Left lung (tissue), 10 donors: ENCODE results near the gene CDC20. TPM values are rescaled to one million over a fixed set of nuclear protein-coding genes. Genes with fewer than 3 reads are reported as not detected.

ENCODE experiments used
- ATAC-seq: fragments of 200-7000 bp; cut with Tn5 transposase; one replicate; pipeline ENCODE4 v1.9.1; 2020; ENCODE audit warnings: moderate library complexity
- DNase-seq, 4 donors: peaks; one replicate each; pipeline ENCODE4 v3.0.0-alpha.2; 2013 to 2020
- H3K27ac ChIP-seq, 2 donors: fragments of 200-600 bp; sonication (generic) in 1 of 2; one replicate each; pipeline versions ENCODE4 v1.5.0 to v1.8.0; 2020 to 2021
- H3K27me3 ChIP-seq, 2 donors: fragments of 200-600 bp; sonication (generic) in 1 of 2; one replicate each; pipeline versions ENCODE4 v1.5.0 to v1.8.0; 2020 to 2021
- H3K36me3 ChIP-seq, 2 donors: fragments of 200-600 bp; sonication (generic) in 1 of 2; one replicate each; pipeline versions ENCODE4 v1.5.0 to v1.8.0; 2020 to 2021
- H3K4me1 ChIP-seq, 2 donors: fragments of 200-600 bp; one replicate each; pipeline ENCODE4 v1.8.0; 2021
- H3K4me3 ChIP-seq, 2 donors: fragments of 200-600 bp; sonication (generic) in 1 of 2; one replicate each; pipeline versions ENCODE4 v1.5.0 to v1.8.0; 2020 to 2021; ENCODE audit warnings: mild to moderate bottlenecking in 1 of 2
- H3K9me3 ChIP-seq, 2 donors: fragments of 200-600 bp; sonication (generic) in 1 of 2; one replicate each; pipeline versions ENCODE4 v1.5.0 to v1.8.0; 2020 to 2021
- CTCF ChIP-seq, 2 donors: fragments of 200-600 bp; sonication (generic) in 1 of 2; IDR thresholded peaks; one replicate each; pipeline versions ENCODE4 v1.5.0 to v1.8.0; 2021; ENCODE audit warnings: antibody characterized with exemption in 2 of 2
- intact Hi-C, 2 donors: fragments of 100-400 bp; cut with DNase I; formaldehyde crosslinking; loops; one replicate each; pipeline versions ENCODE4 v1.11.2 to v1.14.2; 2022
- polyA plus RNA-seq, 6 donors: library from polyadenylated mRNA; unstranded; fragments of 120-200 nt; gene quantifications; one replicate each; pipeline ENCODE4 v1.2.1, GENCODE V29; 2013; ENCODE audit not compliant: insufficient read length in 6 of 6
- total RNA-seq, 2 donors: library from RNA; stranded (reverse); fragmentation: NEBNext Ultra II Directional; extraction: Animal tissue kit (Norgen Biotek cat#: 25700); gene quantifications; one replicate each; pipeline ENCODE4 v1.2.1, GENCODE V29; 2021
- donor health status: DM: no; HTN: yes; CAD: no.
- donor health status: DM: no; HTN: no; CAD: no.

The CDC20 gene
- total and polyA plus RNA-seq, 8 donors: 7.9 to 73.7 (median 31.7) TPM

GRCh38 chr1:43315481-43315880 is 43.3 kb upstream of the CDC20 start:
- Histone ChIP-seq H3K4me3 (no peak overlapping the region), H3K27ac (no peak overlapping the region), H3K36me3 (peaks cover 0 to 33% of the 10 kb centered on the region in 2 donors), H3K4me1 (no peaks in the 10 kb centered on the region), H3K9me3 (no peaks in the 10 kb centered on the region), H3K27me3 (no peaks in the 10 kb centered on the region)
- intact Hi-C loops: no loop called here
- DNase-seq (no peak), ATAC-seq (no peak)
- no peak for TF ChIP-seq CTCF (IDR thresholded peaks at IDR 0.05)

GRCh38 chr1:43315963-43316737 is 42.6 kb upstream of the CDC20 start:
- no peak for ATAC-seq

GRCh38 chr1:43316738-43317520 is 41.9 kb upstream of the CDC20 start:
- DNase-seq (peak in 2 of 4 donors; percentile 25 to 43), ATAC-seq (no peak)
- Histone ChIP-seq H3K9me3 (no peaks in the 10 kb centered on the region), H3K27ac (no peak overlapping the region), H3K4me1 (no peaks in the 10 kb centered on the region), H3K36me3 (peaks cover 0 to 41% of the 10 kb centered on the region in 2 donors), H3K4me3 (no peak overlapping the region), H3K27me3 (no peaks in the 10 kb centered on the region)
- intact Hi-C loops: no loop called here
- TF ChIP-seq CTCF (IDR thresholded peaks at IDR 0.05): no peak

More at GRCh38 chr1:43315963-43316737, 42.6 kb upstream of the CDC20 start:
- Histone ChIP-seq H3K4me3 (no peak overlapping the region), H3K9me3 (no peaks in the 10 kb centered on the region), H3K27me3 (no peaks in the 10 kb centered on the region), H3K36me3 (peaks cover 0 to 34% of the 10 kb centered on the region in 2 donors), H3K27ac (no peak overlapping the region), H3K4me1 (no peaks in the 10 kb centered on the region)
- DNase-seq: peak in 2 of 4 donors; percentile 3 to 28
- intact Hi-C loops: no loop called here
- no peak for TF ChIP-seq CTCF (IDR thresholded peaks at IDR 0.05)

GRCh38 chr1:43317817-43318471 is 40.8 kb upstream of the CDC20 start:
- peak; percentile 30 for ATAC-seq
- Histone ChIP-seq H3K27ac (no peak overlapping the region), H3K4me1 (no peaks in the 10 kb centered on the region), H3K36me3 (peaks cover 0 to 33% of the 10 kb centered on the region in 2 donors), H3K27me3 (no peaks in the 10 kb centered on the region), H3K4me3 (no peak overlapping the region), H3K9me3 (no peaks in the 10 kb centered on the region)
- peak in 2 of 4 donors; percentile 28 to 50 for DNase-seq
- intact Hi-C loops: no loop called here
- TF ChIP-seq CTCF (IDR thresholded peaks at IDR 0.05): no peak
